SU-DHL-6 (cell line): Measurements from ENCODE around the gene NR2F1-AS1.

Experiments
- CTCF ChIP-seq: fragments of 200-600 bp; sonication (generic); IDR thresholded peaks from one replicate; pipeline ENCODE4 v1.5.1; 2017; ENCODE audit warnings: antibody characterized with exemption, mild to moderate bottlenecking, low read length, moderate library complexity; ENCODE audit not compliant: insufficient read depth, poor library complexity, severe bottlenecking
- EZH2phosphoT487 ChIP-seq: fragments of 200-600 bp; sonication (generic), shearing (Covaris generic); conservative IDR thresholded peaks from 2 replicates; pipeline ENCODE4 v1.6.1; 2018; ENCODE audit warnings: mild to moderate bottlenecking, antibody characterized with exemption, low read length, moderate library complexity, mixed read lengths

- TF ChIP-seq CTCF: no peak
- TF ChIP-seq EZH2phosphoT487: no peak
These were observed 28.7 kb upstream of the NR2F1-AS1 start for GRCh38 chr5:93609762-93610161.
